ENCODE results near the gene XYLT2. TPM values are rescaled to one million over a fixed set of nuclear protein-coding genes. Genes with fewer than 3 reads are reported as not detected.
A peak's percentile ranks its signal among the peaks of the same experiment; 100 is the strongest.

Gene XYLT2
- total RNA-seq, 1 experiment from 2014 or later = 39.7 TPM

DNA sequence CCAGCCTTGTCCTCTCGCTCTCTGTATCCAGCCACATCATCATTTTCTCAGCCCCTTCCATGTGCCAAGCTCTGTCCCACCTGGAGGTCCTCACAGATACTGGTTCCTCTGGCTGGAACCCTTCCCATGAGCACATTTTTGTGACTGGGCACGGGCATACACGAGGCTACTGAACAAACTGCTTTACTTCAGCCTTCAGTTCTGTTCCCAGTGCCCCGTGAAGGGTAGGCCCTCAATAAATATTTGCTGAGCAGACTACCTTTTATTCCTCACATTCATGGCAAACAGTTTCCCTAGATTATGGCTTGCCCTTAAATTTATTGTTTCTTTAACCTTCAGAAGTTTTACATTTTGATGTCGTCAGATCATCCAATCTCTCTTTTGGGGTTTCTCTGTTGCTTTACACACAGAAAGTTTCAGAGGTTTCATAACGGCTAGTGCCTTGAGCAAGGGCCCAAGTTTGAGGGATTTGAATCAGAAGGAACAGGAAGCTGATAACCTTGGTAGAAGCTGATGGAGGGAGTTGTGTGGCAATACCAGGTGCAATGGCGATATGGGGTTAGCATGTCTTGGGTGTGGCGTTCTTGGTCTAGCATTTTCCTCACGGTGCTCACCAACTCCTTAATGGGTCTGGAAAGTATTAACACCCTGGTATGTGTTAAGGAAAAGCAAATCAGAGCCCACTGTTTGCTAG lies 43.9 kb upstream of the XYLT2 start:
- POLR2A ChIA-PET = no interaction called here
- H3K27me3 Mint-ChIP-seq (ENCODE audit: low read depth) = peaks cover 28% of the 10 kb centered on the region
- TF ChIP-seq JAZF1 (CRISPR knock-in tag; IDR thresholded peaks at IDR 0.05) = no peak
- no peak for TF ChIP-seq SMAD3 (CRISPR knock-in tag; IDR thresholded peaks at IDR 0.05; ENCODE audit: borderline replicate concordance)
- no peak for TF ChIP-seq EMX1 (CRISPR knock-in tag; IDR thresholded peaks at IDR 0.05)
- no peak for TF ChIP-seq NR3C1 (CRISPR knock-in tag; conservative IDR thresholded peaks at IDR 0.05; ENCODE audit: low read depth)
- TF ChIP-seq GABPB1 (CRISPR knock-in tag; IDR thresholded peaks at IDR 0.05) = no peak
- TF ChIP-seq KAT7 (CRISPR knock-in tag; IDR thresholded peaks at IDR 0.05; ENCODE audit: borderline replicate concordance) = no peak
- TF ChIP-seq, protein P1, sequence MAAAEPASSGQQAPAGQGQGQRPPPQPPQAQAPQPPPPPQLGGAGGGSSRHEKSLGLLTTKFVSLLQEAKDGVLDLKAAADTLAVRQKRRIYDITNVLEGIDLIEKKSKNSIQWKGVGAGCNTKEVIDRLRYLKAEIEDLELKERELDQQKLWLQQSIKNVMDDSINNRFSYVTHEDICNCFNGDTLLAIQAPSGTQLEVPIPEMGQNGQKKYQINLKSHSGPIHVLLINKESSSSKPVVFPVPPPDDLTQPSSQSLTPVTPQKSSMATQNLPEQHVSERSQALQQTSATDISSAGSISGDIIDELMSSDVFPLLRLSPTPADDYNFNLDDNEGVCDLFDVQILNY (CRISPR knock-in tag; IDR thresholded peaks at IDR 0.05) = no peak
- no peak for TF ChIP-seq MYBL2 (CRISPR knock-in tag; IDR thresholded peaks at IDR 0.05)
- TF ChIP-seq ZNF263 (CRISPR knock-in tag; IDR thresholded peaks at IDR 0.05; ENCODE audit: low read depth) = no peak
- TF ChIP-seq ZNF671 (CRISPR knock-in tag; IDR thresholded peaks at IDR 0.05) = no peak
- TF ChIP-seq, protein P2, sequence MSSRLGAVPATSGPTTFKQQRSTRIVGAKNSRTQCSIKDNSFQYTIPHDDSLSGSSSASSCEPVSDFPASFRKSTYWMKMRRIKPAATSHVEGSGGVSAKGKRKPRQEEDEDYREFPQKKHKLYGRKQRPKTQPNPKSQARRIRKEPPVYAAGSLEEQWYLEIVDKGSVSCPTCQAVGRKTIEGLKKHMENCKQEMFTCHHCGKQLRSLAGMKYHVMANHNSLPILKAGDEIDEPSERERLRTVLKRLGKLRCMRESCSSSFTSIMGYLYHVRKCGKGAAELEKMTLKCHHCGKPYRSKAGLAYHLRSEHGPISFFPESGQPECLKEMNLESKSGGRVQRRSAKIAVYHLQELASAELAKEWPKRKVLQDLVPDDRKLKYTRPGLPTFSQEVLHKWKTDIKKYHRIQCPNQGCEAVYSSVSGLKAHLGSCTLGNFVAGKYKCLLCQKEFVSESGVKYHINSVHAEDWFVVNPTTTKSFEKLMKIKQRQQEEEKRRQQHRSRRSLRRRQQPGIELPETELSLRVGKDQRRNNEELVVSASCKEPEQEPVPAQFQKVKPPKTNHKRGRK (CRISPR knock-in tag; IDR thresholded peaks at IDR 0.05; ENCODE audit: borderline replicate concordance) = no peak
- no peaks in the 10 kb centered on the region for H3K9me3 Mint-ChIP-seq
- ATAC-seq (no peak), DNase-seq (ENCODE audit: low spot score) (no peak)
- no peak overlapping the region for H3K4me3 Mint-ChIP-seq
- peaks cover 10% of the 10 kb centered on the region for H3K4me1 Mint-ChIP-seq
- no peaks in the 10 kb centered on the region for H3K36me3 Mint-ChIP-seq
- CTCF ChIA-PET = interaction anchor here (0.5 to 1.7 kb wide), 5 partner anchors 31 to 140 kb away, joined by 3 to 5 read pairs (median 4); no protein-coding TSS in a partner anchor
- H3K27ac Mint-ChIP-seq = peak overlapping the region; percentile 43; the same call in 1 of the 2 replicates

DNA sequence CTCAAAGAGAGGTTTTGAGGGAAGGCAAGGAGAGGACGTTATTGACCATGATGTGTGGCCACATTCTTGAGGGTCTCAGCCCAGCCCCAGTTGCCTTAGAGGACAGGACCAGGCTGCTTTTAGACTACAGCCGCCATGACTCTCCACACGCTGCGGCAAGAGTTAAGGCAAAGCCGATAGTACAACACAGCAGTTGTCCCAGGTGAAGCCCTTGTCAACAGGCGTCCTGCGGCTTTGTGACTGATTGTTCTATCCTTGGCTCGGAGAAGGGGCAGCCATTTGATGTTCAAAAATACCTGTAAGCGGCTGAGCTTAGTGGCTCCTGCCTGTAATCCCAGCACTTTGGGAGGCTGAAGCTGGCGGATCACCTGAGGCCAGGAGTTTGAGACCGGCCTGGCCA lies 42.9 kb upstream of the XYLT2 start:
- Mint-ChIP-seq H3K27me3 (ENCODE audit: low read depth) (peaks cover 28% of the 10 kb centered on the region), H3K36me3 (no peaks in the 10 kb centered on the region), H3K4me3 (no peak overlapping the region), H3K9me3 (0 out of 2 replicates have a peak, but pooled peaks cover 4% of the 10 kb centered on the region), H3K27ac (no peak overlapping the region), H3K4me1 (peaks cover 5% of the 10 kb centered on the region; the same call in 1 of the 2 replicates)
- ChIA-PET CTCF (interaction anchor here (1.3 to 1.7 kb wide), 2 partner anchors 30 to 103 kb away, joined by 4 to 5 read pairs; no protein-coding TSS in a partner anchor), POLR2A (no interaction called here)
- DNase-seq (ENCODE audit: low spot score) = no peak
- no peak; the same call in 1 of the 2 replicates for ATAC-seq
- no peak for TF ChIP-seq EMX1 (CRISPR knock-in tag; IDR thresholded peaks at IDR 0.05)

DNA sequence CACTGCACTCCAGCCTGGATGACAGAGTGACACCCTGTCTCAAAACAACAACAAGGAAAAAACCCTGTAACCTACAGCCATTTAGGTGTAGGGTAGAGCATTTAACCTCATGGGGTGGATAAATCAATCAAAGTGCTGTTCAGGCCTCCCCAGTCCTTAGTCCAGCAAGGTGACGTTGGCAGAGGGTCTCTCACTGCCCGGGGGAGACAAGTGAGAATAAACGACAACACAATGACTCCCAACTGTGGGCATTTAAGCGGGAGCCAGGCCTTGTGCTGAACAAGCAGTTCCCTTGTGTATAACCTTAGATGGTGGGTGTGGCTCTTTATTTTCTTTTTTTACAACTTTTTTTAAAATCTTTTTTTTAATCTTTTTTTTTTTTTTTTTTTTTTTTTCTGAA lies 42.3 kb upstream of the XYLT2 start:
- H3K27ac Mint-ChIP-seq = no peak overlapping the region
- H3K4me3 Mint-ChIP-seq = no peak overlapping the region
- H3K9me3 Mint-ChIP-seq = 0 out of 2 replicates have a peak, but pooled peaks cover 6% of the 10 kb centered on the region
- no peak; the same call in 1 of the 2 replicates for ATAC-seq
- no peaks in the 10 kb centered on the region for H3K36me3 Mint-ChIP-seq
- POLR2A ChIA-PET = no interaction called here
- peaks cover 5% of the 10 kb centered on the region; the same call in 1 of the 2 replicates for H3K4me1 Mint-ChIP-seq
- peaks cover 28% of the 10 kb centered on the region for H3K27me3 Mint-ChIP-seq (ENCODE audit: low read depth)
- no peak for DNase-seq (ENCODE audit: low spot score)
- CTCF ChIA-PET = interaction anchor here (1.3 kb wide), 1 partner anchor 104 kb away, joined by 4 read pairs; no protein-coding TSS in a partner anchor
- TF ChIP-seq, protein P3, sequence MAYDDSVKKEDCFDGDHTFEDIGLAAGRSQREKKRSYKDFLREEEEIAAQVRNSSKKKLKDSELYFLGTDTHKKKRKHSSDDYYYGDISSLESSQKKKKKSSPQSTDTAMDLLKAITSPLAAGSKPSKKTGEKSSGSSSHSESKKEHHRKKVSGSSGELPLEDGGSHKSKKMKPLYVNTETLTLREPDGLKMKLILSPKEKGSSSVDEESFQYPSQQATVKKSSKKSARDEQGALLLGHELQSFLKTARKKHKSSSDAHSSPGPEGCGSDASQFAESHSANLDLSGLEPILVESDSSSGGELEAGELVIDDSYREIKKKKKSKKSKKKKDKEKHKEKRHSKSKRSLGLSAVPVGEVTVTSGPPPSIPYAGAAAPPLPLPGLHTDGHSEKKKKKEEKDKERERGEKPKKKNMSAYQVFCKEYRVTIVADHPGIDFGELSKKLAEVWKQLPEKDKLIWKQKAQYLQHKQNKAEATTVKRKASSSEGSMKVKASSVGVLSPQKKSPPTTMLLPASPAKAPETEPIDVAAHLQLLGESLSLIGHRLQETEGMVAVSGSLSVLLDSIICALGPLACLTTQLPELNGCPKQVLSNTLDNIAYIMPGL (CRISPR knock-in tag; IDR thresholded peaks at IDR 0.05) = no peak
- no peak for TF ChIP-seq ZNF423 (CRISPR knock-in tag; IDR thresholded peaks at IDR 0.05)
- TF ChIP-seq, protein P4, sequence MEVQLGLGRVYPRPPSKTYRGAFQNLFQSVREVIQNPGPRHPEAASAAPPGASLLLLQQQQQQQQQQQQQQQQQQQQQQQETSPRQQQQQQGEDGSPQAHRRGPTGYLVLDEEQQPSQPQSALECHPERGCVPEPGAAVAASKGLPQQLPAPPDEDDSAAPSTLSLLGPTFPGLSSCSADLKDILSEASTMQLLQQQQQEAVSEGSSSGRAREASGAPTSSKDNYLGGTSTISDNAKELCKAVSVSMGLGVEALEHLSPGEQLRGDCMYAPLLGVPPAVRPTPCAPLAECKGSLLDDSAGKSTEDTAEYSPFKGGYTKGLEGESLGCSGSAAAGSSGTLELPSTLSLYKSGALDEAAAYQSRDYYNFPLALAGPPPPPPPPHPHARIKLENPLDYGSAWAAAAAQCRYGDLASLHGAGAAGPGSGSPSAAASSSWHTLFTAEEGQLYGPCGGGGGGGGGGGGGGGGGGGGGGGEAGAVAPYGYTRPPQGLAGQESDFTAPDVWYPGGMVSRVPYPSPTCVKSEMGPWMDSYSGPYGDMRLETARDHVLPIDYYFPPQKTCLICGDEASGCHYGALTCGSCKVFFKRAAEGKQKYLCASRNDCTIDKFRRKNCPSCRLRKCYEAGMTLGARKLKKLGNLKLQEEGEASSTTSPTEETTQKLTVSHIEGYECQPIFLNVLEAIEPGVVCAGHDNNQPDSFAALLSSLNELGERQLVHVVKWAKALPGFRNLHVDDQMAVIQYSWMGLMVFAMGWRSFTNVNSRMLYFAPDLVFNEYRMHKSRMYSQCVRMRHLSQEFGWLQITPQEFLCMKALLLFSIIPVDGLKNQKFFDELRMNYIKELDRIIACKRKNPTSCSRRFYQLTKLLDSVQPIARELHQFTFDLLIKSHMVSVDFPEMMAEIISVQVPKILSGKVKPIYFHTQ (CRISPR knock-in tag; IDR thresholded peaks at IDR 0.05) = no peak
- no peak for TF ChIP-seq FOXK1 (CRISPR knock-in tag; IDR thresholded peaks at IDR 0.05)
- TF ChIP-seq, protein P5, sequence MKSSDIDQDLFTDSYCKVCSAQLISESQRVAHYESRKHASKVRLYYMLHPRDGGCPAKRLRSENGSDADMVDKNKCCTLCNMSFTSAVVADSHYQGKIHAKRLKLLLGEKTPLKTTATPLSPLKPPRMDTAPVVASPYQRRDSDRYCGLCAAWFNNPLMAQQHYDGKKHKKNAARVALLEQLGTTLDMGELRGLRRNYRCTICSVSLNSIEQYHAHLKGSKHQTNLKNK (CRISPR knock-in tag; IDR thresholded peaks at IDR 0.05) = no peak
- TF ChIP-seq ZNF317 (CRISPR knock-in tag; IDR thresholded peaks at IDR 0.05; ENCODE audit: borderline replicate concordance, low read depth) = no peak
- TF ChIP-seq, protein P6, sequence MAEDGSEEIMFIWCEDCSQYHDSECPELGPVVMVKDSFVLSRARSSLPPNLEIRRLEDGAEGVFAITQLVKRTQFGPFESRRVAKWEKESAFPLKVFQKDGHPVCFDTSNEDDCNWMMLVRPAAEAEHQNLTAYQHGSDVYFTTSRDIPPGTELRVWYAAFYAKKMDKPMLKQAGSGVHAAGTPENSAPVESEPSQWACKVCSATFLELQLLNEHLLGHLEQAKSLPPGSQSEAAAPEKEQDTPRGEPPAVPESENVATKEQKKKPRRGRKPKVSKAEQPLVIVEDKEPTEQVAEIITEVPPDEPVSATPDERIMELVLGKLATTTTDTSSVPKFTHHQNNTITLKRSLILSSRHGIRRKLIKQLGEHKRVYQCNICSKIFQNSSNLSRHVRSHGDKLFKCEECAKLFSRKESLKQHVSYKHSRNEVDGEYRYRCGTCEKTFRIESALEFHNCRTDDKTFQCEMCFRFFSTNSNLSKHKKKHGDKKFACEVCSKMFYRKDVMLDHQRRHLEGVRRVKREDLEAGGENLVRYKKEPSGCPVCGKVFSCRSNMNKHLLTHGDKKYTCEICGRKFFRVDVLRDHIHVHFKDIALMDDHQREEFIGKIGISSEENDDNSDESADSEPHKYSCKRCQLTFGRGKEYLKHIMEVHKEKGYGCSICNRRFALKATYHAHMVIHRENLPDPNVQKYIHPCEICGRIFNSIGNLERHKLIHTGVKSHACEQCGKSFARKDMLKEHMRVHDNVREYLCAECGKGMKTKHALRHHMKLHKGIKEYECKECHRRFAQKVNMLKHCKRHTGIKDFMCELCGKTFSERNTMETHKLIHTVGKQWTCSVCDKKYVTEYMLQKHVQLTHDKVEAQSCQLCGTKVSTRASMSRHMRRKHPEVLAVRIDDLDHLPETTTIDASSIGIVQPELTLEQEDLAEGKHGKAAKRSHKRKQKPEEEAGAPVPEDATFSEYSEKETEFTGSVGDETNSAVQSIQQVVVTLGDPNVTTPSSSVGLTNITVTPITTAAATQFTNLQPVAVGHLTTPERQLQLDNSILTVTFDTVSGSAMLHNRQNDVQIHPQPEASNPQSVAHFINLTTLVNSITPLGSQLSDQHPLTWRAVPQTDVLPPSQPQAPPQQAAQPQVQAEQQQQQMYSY (CRISPR knock-in tag; IDR thresholded peaks at IDR 0.05) = no peak
- no peak for TF ChIP-seq PRRX2 (CRISPR knock-in tag; IDR thresholded peaks at IDR 0.05)
- no peak for TF ChIP-seq NR3C1 (CRISPR knock-in tag; conservative IDR thresholded peaks at IDR 0.05; ENCODE audit: low read depth)
- no peak for TF ChIP-seq CREB1 (CRISPR knock-in tag; IDR thresholded peaks at IDR 0.05)
